ENCODE data around the gene ZNF316.
"Not testable (repeated sequence)": the region's sequence is repeated elsewhere in the genome, so short reads cannot be mapped to it uniquely, and the experiment has no call there.

The ZNF316 gene

GRCh38 chr7:6648066-6648814 is 11.1 kb downstream of the ZNF316 start:
- no peak for DNase-seq

DNA sequence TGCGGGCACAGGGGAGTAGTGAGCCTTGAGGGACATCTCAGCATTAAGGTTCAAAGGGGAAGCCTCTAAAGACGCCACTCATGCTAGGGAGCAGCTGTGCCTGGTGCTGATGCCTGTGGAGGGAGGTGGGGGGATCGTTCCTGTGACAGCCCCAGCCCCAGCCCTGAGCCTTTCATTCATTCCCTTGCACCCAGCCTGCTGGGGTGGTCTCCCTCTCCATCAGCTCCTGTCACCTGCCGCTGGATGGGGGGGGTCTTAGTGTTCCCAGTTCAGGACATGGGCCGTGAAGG is 11.6 kb downstream of the ZNF316 start:
- no peak for DNase-seq

DNA sequence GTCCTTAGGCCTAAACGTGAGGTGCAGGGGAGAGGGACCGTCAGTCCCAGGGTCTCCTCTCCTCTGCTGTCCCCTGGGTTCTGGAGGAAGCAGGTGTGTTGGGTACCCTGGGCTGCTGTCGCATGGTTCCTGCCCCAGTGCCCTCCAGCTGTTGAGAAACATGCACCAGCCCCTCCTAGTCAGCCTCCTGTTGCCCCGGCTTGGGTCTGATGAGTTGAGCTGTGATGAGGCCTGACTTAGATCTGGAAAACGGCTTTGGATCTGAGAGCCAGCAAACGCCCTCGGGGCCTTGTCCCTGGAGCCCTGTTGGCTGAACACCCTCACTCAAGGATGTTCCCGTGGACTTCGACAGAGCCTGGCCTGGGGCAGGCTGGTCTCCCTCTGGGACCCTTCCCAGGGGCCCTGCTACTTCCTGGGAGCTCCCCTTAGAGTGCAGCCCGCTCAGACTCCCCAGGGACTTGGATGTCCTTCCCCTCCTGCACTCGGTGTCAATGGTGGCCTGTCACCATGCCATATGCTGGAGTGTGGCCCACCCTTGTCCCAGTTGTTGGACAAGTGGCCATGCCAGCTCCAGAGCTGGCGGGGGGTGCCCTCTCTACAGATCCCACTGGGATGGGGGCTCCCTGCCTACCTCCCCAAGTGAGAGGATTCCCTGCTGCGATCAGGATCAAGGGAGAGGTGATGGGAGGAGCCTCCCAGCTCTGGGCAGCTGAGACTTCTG is 12.3 kb downstream of the ZNF316 start:
- no peak for DNase-seq

- DNase-seq: no peak
Observed at GRCh38 chr7:6650086-6650485, 13.0 kb downstream of the ZNF316 start.

DNA sequence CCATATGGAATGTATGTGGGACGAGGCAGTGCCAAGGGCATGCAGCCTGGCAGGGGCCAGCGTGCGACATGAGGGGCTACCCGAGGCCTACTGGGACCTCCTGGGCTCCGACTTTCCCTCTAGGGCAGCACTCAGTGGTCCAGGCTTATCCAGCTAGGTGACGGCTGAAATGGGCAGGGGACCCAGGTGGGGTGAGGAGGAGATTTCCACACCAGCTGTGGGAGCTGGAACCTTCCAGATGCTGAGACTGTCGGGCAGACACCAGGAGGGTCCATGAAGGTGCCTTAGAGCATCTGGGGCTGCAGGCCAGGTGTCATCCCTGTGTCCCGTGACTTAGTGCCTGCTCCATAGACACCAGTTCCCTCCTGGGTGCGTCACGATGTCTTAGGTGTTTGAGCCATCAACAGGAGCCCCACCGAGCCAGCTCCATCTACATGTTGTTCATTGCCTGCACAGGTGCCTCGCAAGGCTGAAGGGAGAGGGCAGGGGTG is 13.4 kb downstream of the ZNF316 start:
- no peak for DNase-seq

DNA sequence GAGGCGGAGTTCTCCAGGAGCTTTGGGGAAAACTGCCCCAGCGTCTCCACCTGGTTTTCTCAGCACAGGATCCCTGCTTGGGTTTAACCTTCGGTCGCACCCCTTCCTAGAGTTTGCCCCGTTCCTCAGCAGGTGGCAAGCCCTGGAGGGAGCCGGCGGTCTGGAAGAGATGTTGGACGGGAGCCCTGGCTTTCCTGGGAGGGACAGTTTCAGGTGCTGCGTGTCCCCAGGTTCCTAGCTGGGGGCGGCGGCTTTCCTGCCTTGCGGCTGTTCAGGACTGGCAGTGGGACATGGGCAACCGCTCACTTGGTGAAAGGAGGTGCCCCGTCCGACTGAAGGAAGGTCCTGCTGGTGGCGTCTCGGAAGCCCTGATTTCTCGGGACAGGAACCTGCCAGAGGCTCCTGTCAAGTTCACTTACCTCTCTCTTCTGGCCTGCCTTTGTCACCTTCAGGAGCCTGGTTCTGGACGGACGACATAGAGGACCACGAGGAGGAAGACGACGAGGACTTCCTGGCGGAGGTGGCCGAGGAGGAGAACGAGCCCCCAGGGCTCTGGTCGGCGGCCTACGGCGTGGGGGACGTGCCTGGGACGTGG is 14.8 kb downstream of the ZNF316 start:
- no peak for DNase-seq

DNA sequence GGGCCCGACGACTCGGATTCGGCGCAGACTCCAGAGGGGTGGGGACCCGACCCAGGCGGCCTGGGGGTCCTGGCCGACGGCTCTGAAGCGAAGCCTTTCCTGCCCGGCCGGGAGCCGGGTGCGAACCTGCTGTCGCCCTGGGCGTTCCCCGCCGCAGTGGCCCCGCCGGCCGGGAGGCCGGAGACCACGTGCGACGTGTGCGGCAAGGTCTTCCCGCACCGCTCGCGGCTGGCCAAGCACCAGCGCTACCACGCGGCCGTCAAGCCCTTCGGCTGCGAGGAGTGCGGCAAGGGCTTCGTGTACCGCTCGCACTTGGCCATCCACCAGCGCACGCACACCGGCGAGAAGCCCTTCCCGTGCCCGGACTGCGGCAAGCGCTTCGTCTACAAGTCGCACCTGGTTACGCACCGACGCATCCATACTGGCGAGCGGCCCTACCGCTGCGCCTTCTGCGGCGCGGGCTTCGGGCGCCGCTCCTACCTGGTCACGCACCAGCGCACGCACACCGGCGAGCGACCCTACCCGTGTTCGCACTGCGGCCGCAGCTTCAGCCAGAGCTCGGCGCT is 15.4 kb downstream of the ZNF316 start:
- DNase-seq: no peak

- no peak for DNase-seq
Observed at GRCh38 chr7:6653071-6654003, 16.2 kb downstream of the ZNF316 start.

DNA sequence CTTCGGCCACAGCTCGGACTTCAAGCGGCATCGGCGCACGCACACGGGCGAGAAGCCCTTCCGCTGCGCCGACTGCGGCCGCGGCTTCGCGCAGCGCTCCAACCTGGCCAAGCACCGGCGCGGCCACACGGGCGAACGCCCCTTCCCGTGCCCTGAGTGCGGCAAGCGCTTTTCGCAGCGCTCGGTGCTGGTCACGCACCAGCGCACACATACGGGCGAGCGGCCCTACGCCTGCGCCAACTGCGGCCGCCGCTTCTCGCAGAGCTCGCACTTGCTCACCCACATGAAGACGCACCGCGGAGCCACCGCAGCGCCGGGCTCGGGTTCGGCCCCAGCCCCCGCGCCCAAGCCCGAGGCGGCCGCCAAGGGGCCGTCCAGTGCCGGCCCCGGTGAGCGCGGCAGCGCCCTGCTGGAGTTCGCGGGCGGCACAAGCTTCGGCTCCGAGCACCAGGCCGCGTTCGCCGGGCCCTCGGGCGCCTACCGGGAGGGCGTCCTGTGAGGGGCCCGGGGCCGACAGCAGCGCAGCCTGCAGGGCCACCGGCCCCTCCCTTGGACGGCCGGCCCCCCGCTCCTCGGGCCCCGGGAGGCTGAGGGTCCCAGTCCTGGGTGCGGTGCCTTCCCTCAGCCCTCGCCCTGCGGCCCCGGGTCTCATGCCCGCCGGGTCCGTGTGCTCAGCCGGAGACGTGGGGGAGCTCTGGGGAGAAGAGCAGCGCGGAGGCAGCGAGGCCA is 17.2 kb downstream of the ZNF316 start:
- no peak for DNase-seq

DNA sequence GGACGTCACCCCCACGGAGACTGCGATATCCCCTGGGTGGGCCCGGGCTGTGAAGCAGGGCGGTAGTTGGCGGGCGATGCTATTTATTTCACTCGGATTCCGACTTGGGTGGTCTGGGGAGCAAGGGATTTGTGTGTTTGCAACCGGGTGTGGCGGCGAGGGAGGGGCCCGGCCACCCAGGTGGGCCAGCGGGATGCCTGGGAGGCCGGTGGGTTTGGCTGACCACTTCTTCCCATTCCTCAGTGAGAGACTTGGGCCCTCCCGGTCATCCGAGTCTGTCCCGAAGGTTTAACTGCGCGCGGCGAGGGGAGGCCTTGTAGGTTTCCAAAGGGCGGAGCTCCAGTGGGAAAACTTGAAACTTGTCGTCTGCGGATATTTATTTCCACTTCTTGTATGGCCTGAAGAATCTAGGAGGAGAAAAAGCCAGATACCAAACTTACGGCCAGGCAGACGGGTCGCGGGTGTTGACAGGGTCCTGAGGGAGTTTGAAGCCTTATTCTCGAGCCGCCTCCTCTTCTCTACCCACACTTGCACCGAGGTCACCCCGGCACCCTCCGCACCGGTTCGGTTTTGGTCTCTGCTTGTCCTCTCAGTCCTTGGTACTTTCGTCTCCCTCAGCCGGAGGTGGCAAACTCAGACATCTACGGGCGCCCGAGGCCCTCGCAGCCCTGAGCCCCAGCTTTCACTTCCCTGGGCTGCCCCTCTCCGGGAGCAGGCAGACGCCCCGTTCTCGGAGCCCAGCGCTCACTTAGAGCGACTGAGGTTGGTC is 17.9 kb downstream of the ZNF316 start:
- no peak for DNase-seq

GRCh38 chr7:6655636-6656385 is 18.7 kb downstream of the ZNF316 start:
- no peak for DNase-seq

GRCh38 chr7:6656413-6656812 is 19.3 kb downstream of the ZNF316 start:
- DNase-seq: no peak

DNA sequence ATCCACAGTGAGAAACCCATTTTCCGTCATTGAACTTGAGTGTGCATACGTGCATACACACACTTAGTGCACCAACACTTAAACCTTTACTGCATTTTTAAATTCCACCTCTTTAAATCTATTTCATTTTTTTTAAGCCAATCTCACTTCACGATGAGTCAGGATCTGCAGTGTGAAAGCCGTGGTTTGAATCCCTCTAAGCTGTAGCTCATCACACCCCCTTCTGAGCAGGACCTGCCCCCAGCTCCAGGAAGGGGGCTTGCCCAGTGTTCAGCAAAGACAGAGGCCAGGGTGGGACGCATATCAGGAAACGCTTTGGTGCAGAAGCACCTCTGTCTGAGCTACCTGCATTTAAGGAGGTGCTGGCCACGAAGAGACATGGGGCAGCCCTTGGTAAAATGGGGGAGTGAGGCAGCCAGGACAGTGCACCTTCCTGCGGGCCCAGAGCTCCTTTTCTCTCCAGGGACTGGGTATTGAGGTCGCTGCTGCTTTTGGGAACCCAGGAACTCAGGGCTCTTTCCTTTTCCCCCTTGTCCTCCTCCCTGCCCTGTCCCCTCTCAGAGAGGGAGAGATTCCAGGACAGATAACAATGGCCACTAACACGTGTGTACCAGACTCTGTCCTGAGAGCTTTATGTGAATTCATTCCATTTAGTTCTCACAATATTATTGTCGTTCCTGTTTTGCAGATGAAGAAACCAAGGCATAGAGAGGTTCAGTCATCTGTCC is 21.7 kb downstream of the ZNF316 start:
- no peak for DNase-seq

DNA sequence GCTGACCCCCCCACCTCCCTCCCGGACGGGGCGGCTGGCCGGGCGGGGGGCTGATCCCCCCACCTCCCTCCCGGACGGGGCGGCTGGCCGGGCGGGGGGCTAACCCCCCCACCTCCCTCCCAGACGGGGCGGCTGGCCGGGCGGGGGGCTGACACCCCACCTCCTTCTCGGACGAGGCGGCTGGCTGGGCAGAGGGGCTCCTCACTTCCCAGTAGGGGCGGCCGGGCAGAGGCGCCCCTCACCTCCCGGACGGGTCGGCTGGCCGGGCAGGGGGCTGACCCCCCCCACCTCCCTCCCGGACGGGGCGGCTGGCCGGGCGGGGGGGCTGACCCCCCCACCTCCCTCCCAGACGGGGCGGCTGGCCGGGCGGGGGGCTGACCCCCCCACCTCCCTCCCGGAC is 33.7 kb downstream of the ZNF316 start:
- DNase-seq: not testable (repeated sequence)

DNA sequence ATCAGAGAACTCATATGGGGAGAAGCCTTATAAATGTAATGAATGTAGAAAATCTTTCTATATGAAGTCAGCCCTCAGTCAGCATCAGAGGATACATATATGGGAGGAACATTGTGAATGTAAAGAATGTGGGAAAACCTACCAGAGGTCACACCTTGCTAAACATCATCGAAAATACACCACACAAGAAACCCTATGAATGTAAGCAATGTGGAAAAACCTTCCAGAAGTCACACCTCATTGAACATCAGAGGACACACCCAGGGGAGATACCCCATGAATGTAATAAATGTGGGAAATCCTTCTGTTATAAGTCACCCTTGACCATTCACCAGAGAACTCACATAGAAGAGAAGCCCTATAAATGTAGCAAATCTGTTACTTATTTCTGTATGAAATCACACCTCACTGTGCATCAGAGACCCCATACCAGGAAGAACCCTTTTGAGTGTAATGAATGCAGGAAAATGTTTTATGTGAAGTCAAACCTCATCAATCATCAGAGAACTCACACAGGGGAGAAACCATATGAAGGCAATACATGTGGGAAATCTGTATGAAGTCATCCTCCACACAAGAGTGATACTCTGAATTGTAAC is 38.8 kb downstream of the ZNF316 start:
- no peak for DNase-seq

- DNase-seq: no peak
Observed at GRCh38 chr7:6680146-6680545, 43.0 kb downstream of the ZNF316 start.

GRCh38 chr7:6691103-6691502 is 54.0 kb downstream of the ZNF316 start:
- DNase-seq: no peak

- no peak for DNase-seq
Observed at GRCh38 chr7:6691609-6692106, 54.5 kb downstream of the ZNF316 start.

- DNase-seq: no peak
Observed at GRCh38 chr7:6700793-6701192, 63.7 kb downstream of the ZNF316 start.
